Epithelial cell of esophagus (primary cell): ENCODE data around the gene ZNF428.

Source experiments
- DNase-seq: peaks from one replicate; pipeline ENCODE4 v3.0.0; 2010; ENCODE audit warnings: low read depth
- H3K4me3 ChIP-seq: 2 replicates; pipeline ENCODE4 v1.5.1; 2011; ENCODE audit warnings: mild to moderate bottlenecking, low read length, control low read depth
- CTCF ChIP-seq: IDR thresholded peaks from 2 replicates; pipeline ENCODE4 v1.5.1; 2011; ENCODE audit warnings: low read depth, mild to moderate bottlenecking, low read length, control low read depth, inconsistent platforms; ENCODE audit not compliant: insufficient read depth; ENCODE audit errors: missing control alignments

Gene ZNF428

GRCh38 chr19:43625918-43626579 is 6.6 kb upstream of the ZNF428 start:
- no peak overlapping the region for H3K4me3 ChIP-seq
- TF ChIP-seq CTCF = no peak
- peak; percentile 27 for DNase-seq

GRCh38 chr19:43624933-43625332 is 5.5 kb upstream of the ZNF428 start:
- H3K4me3 ChIP-seq = no peak overlapping the region
- peak; percentile 39 for TF ChIP-seq CTCF
- peak; percentile 71 for DNase-seq

GRCh38 chr19:43623889-43624670 is 4.7 kb upstream of the ZNF428 start:
- TF ChIP-seq CTCF = no peak
- no peak for DNase-seq
- H3K4me3 ChIP-seq = no peak overlapping the region

GRCh38 chr19:43622956-43623355 is 3.5 kb upstream of the ZNF428 start:
- no peak for DNase-seq
- no peak overlapping the region for H3K4me3 ChIP-seq

GRCh38 chr19:43622070-43622469 is 2.6 kb upstream of the ZNF428 start:
- no peak for TF ChIP-seq CTCF
- no peak overlapping the region for H3K4me3 ChIP-seq
- DNase-seq = no peak

More at GRCh38 chr19:43622956-43623355, 3.5 kb upstream of the ZNF428 start:
- TF ChIP-seq CTCF = no peak

GRCh38 chr19:43620061-43621001 is 902 bp upstream of the ZNF428 start:
- H3K4me3 ChIP-seq = peak overlapping the region; percentile 75
- DNase-seq = no peak
- no peak for TF ChIP-seq CTCF
